ENCODE measurements around the gene HRC.
"Not testable (repeated sequence)": the region's sequence is repeated elsewhere in the genome, so short reads cannot be mapped to it uniquely, and the experiment has no call there.

HRC gene

GRCh38 chr19:49155005-49155819, at the start of gene HRC:
HRC (minus strand) TSS chr19:49155396; CDS start chr19:49155237, 159 bp downstream.
- no peak for DNase-seq (ENCODE audit: low read depth)

- no peak for DNase-seq (ENCODE audit: low read depth)
These were observed 45.8 kb upstream of the HRC start for GRCh38 chr19:49201042-49201441.

- no peak for DNase-seq (ENCODE audit: low read depth)
These were observed 45.2 kb upstream of the HRC start for GRCh38 chr19:49200238-49200862.

GRCh38 chr19:49196527-49197240, 41.5 kb upstream of the HRC start:
- DNase-seq (ENCODE audit: low read depth), result no peak

- no peak for DNase-seq (ENCODE audit: low read depth)
These were observed 39.2 kb upstream of the HRC start for GRCh38 chr19:49194408-49194807.

- DNase-seq (ENCODE audit: low read depth), result no peak
These were observed 38.7 kb upstream of the HRC start for GRCh38 chr19:49193822-49194394.

- no peak for DNase-seq (ENCODE audit: low read depth)
These were observed 35.6 kb upstream of the HRC start for GRCh38 chr19:49190781-49191180.

- DNase-seq (ENCODE audit: low read depth), result no peak
These were observed 34.1 kb upstream of the HRC start for GRCh38 chr19:49189259-49189658.

GRCh38 chr19:49188626-49189200, 33.5 kb upstream of the HRC start:
- DNase-seq (ENCODE audit: low read depth), result no peak

- DNase-seq (ENCODE audit: low read depth), result no peak
These were observed 30.9 kb upstream of the HRC start for GRCh38 chr19:49186108-49186507.

GRCh38 chr19:49182848-49183375, 27.7 kb upstream of the HRC start:
- DNase-seq (ENCODE audit: low read depth), result no peak

- DNase-seq (ENCODE audit: low read depth), result not testable (repeated sequence)
These were observed 27.0 kb upstream of the HRC start for GRCh38 chr19:49182010-49182847.

GRCh38 chr19:49180659-49181058, 25.5 kb upstream of the HRC start:
- DNase-seq (ENCODE audit: low read depth), result no peak

- no peak for DNase-seq (ENCODE audit: low read depth)
These were observed 18.0 kb upstream of the HRC start for GRCh38 chr19:49173198-49173597.

GRCh38 chr19:49168421-49168820, 13.2 kb upstream of the HRC start:
- DNase-seq (ENCODE audit: low read depth), result no peak

- DNase-seq (ENCODE audit: low read depth), result no peak
These were observed 12.7 kb upstream of the HRC start for GRCh38 chr19:49167857-49168409.

GRCh38 chr19:49165865-49166301, 10.7 kb upstream of the HRC start:
- no peak for DNase-seq (ENCODE audit: low read depth)

- DNase-seq (ENCODE audit: low read depth), result no peak
These were observed 10.0 kb upstream of the HRC start for GRCh38 chr19:49165111-49165750.

- DNase-seq (ENCODE audit: low read depth), result no peak
These were observed 6.8 kb upstream of the HRC start for GRCh38 chr19:49161987-49162386.
